Trophoblast cell (in vitro differentiated cells and primary cell): ENCODE results near the gene CARD9.

Experiments used
- DNase-seq, 2 donors: peaks; one replicate each; pipeline ENCODE4 v3.0.0-alpha.2; 2016
- H2AFZ ChIP-seq: 2 replicates; pipeline ENCODE4 v1.6.1; 2013; ENCODE audit warnings: low read length, moderate library complexity, mild to moderate bottlenecking; ENCODE audit not compliant: insufficient read depth, poor library complexity
- H2AK5ac ChIP-seq: 2 replicates; pipeline ENCODE4 v1.6.1; 2013; ENCODE audit warnings: mild to moderate bottlenecking, low read length
- H2BK120ac ChIP-seq: 2 replicates; pipeline ENCODE4 v1.6.1; 2013; ENCODE audit warnings: low read length, mild to moderate bottlenecking, moderate library complexity; ENCODE audit not compliant: insufficient read depth, poor library complexity
- H2BK12ac ChIP-seq: 2 replicates; pipeline ENCODE4 v1.6.1; 2013; ENCODE audit warnings: mild to moderate bottlenecking, low read length, moderate library complexity
- H2BK5ac ChIP-seq: 2 replicates; pipeline ENCODE4 v1.6.1; 2013; ENCODE audit warnings: low read length, low read depth, moderate library complexity, mild to moderate bottlenecking; ENCODE audit not compliant: poor library complexity
- H3K14ac ChIP-seq: 2 replicates; pipeline ENCODE4 v1.6.1; 2013; ENCODE audit warnings: mild to moderate bottlenecking, low read length
- H3K18ac ChIP-seq: 2 replicates; pipeline ENCODE4 v1.6.1; 2013; ENCODE audit warnings: mild to moderate bottlenecking, low read length
- H3K23ac ChIP-seq: 2 replicates; pipeline ENCODE4 v1.6.1; 2013; ENCODE audit warnings: low read length
- H3K27ac ChIP-seq: 2 replicates; pipeline ENCODE4 v1.5.1; 2013; ENCODE audit warnings: low read depth, mild to moderate bottlenecking, inconsistent platforms, low read length, moderate library complexity
- H3K27me3 ChIP-seq: 2 replicates; pipeline ENCODE4 v1.6.1; 2013; ENCODE audit warnings: inconsistent platforms, mild to moderate bottlenecking, low read length, moderate library complexity; ENCODE audit not compliant: insufficient read depth
- H3K36me3 ChIP-seq, 2 experiments: 1 replicate in 1 of 2; 2 replicates in 1 of 2; pipeline ENCODE4 v1.6.1; 2013; ENCODE audit warnings: low read length in 2 of 2, mild to moderate bottlenecking in 2 of 2, moderate library complexity in 1 of 2; ENCODE audit not compliant: insufficient read depth in 2 of 2, control insufficient read depth in 1 of 2
- H3K4ac ChIP-seq: 2 replicates; pipeline ENCODE4 v1.6.1; 2013; ENCODE audit warnings: low read depth, mild to moderate bottlenecking, low read length, moderate library complexity
- H3K4me1 ChIP-seq, 2 experiments: 1 replicate in 1 of 2; 2 replicates in 1 of 2; pipeline ENCODE4 v1.6.1; 2013; ENCODE audit warnings: low read length in 2 of 2, mild to moderate bottlenecking in 2 of 2, moderate library complexity in 1 of 2; ENCODE audit not compliant: insufficient read depth in 2 of 2, control insufficient read depth in 1 of 2
- H3K4me2 ChIP-seq: 2 replicates; pipeline ENCODE4 v1.6.1; 2013; ENCODE audit warnings: inconsistent platforms, mild to moderate bottlenecking, low read length, moderate library complexity
- H3K4me3 ChIP-seq: 2 replicates; pipeline ENCODE4 v1.5.1; 2013; ENCODE audit warnings: mild to moderate bottlenecking, low read depth, low read length, inconsistent platforms
- H3K79me1 ChIP-seq: one replicate; pipeline ENCODE4 v1.6.1; 2013; ENCODE audit warnings: low read length
- H3K79me2 ChIP-seq: 2 replicates; pipeline ENCODE4 v1.6.1; 2013; ENCODE audit warnings: low read length, mild to moderate bottlenecking; ENCODE audit not compliant: control insufficient read depth, insufficient read depth, poor library complexity
- H3K9ac ChIP-seq: 2 replicates; pipeline ENCODE4 v1.6.1; 2013; ENCODE audit warnings: mild to moderate bottlenecking, low read length
- H3K9me3 ChIP-seq: 2 replicates; pipeline ENCODE4 v1.6.1; 2013; ENCODE audit warnings: low read depth, mild to moderate bottlenecking, control low read depth, inconsistent platforms, low read length; ENCODE audit not compliant: insufficient read depth
- H4K12ac ChIP-seq: 2 replicates; pipeline ENCODE4 v1.6.1; 2013; ENCODE audit warnings: low read depth, mild to moderate bottlenecking, low read length, moderate library complexity
- H4K8ac ChIP-seq: 2 replicates; pipeline ENCODE4 v1.6.1; 2013; ENCODE audit warnings: low read depth, mild to moderate bottlenecking, low read length, moderate library complexity
- H4K91ac ChIP-seq: one replicate; pipeline ENCODE4 v1.6.1; 2013; ENCODE audit warnings: low read depth, mild to moderate bottlenecking, low read length, moderate library complexity
- WGBS: extraction: QIAGEN DNeasy Blood & Tissue Kit; methylation state at CpG from one replicate; pipeline ENCODE4 v1.1.7; 2013; ENCODE audit warnings: missing lambda C conversion rate; ENCODE audit not compliant: insufficient read length, insufficient coverage; ENCODE audit errors: extremely low coverage; 5-methylcytosine and 5-hydroxymethylcytosine counted together

The CARD9 gene

GRCh38 chr9:136396219-136396515, 22.7 kb upstream of the CARD9 start:
- H2AFZ ChIP-seq, result no peak overlapping the region
- no peak overlapping the region for H3K4ac ChIP-seq
- H3K27ac ChIP-seq, result no peak overlapping the region
- H2BK5ac ChIP-seq, result no peak overlapping the region
- no peak overlapping the region for H2BK12ac ChIP-seq
- no peaks in the 10 kb centered on the region for H3K27me3 ChIP-seq
- H3K14ac ChIP-seq, result no peak overlapping the region
- H3K18ac ChIP-seq, result no peak overlapping the region
- H3K36me3 ChIP-seq, result peaks cover 66 to 68% of the 10 kb centered on the region in 2 experiments
- H3K79me2 ChIP-seq, result peaks cover 9% of the 10 kb centered on the region
- no peak overlapping the region for H3K4me2 ChIP-seq
- no peak overlapping the region for H4K12ac ChIP-seq
- no CpG with 5 or more reads among the region's 4 CpGs for WGBS
- no peak overlapping the region for H4K91ac ChIP-seq
- H3K23ac ChIP-seq, result no peak overlapping the region
- H3K4me1 ChIP-seq, result peaks cover 7 to 20% of the 10 kb centered on the region in 2 experiments
- no peak overlapping the region for H4K8ac ChIP-seq
- no peaks in the 10 kb centered on the region for H3K9me3 ChIP-seq
- no peak overlapping the region for H2BK120ac ChIP-seq
- H3K79me1 ChIP-seq, result peaks cover 3% of the 10 kb centered on the region
- no peak for DNase-seq
- H2AK5ac ChIP-seq, result no peak overlapping the region
- H3K9ac ChIP-seq, result no peak overlapping the region
- H3K4me3 ChIP-seq, result no peak overlapping the region

GRCh38 chr9:136395345-136396218, 22.1 kb upstream of the CARD9 start:
- peaks cover 66 to 68% of the 10 kb centered on the region in 2 experiments for H3K36me3 ChIP-seq
- H3K27ac ChIP-seq, result no peak overlapping the region
- no peak overlapping the region for H3K18ac ChIP-seq
- no peak overlapping the region for H3K23ac ChIP-seq
- H4K91ac ChIP-seq, result no peak overlapping the region
- H2AK5ac ChIP-seq, result no peak overlapping the region
- H3K79me1 ChIP-seq, result peaks cover 3% of the 10 kb centered on the region
- no peak overlapping the region for H3K4me3 ChIP-seq
- H3K9me3 ChIP-seq, result no peaks in the 10 kb centered on the region
- no peak overlapping the region for H4K12ac ChIP-seq
- H3K4me2 ChIP-seq, result no peak overlapping the region
- no peak overlapping the region for H3K4ac ChIP-seq
- peaks cover 9% of the 10 kb centered on the region for H3K79me2 ChIP-seq
- H2AFZ ChIP-seq, result no peak overlapping the region
- H2BK12ac ChIP-seq, result no peak overlapping the region
- H3K4me1 ChIP-seq, result peaks cover 4 to 16% of the 10 kb centered on the region in 2 experiments
- no peak overlapping the region for H4K8ac ChIP-seq
- no peak for DNase-seq
- no peak overlapping the region for H3K9ac ChIP-seq
- H2BK5ac ChIP-seq, result no peak overlapping the region
- H3K14ac ChIP-seq, result no peak overlapping the region
- no CpG with 5 or more reads among the region's 26 CpGs for WGBS
- H2BK120ac ChIP-seq, result no peak overlapping the region
- H3K27me3 ChIP-seq, result no peaks in the 10 kb centered on the region

- H3K23ac ChIP-seq, result no peak overlapping the region
- H3K79me2 ChIP-seq, result peaks cover 9% of the 10 kb centered on the region
- H2AK5ac ChIP-seq, result no peak overlapping the region
- no peak overlapping the region for H3K9ac ChIP-seq
- no peaks in the 10 kb centered on the region for H3K9me3 ChIP-seq
- no peak overlapping the region for H3K4me2 ChIP-seq
- no peak overlapping the region for H2AFZ ChIP-seq
- H2BK12ac ChIP-seq, result no peak overlapping the region
- H3K4ac ChIP-seq, result no peak overlapping the region
- peaks cover 69% of the 10 kb centered on the region in 2 experiments for H3K36me3 ChIP-seq
- H3K27ac ChIP-seq, result no peak overlapping the region
- H3K79me1 ChIP-seq, result peaks cover 3% of the 10 kb centered on the region
- H3K4me1 ChIP-seq, result peaks cover 0 to 11% of the 10 kb centered on the region in 2 experiments
- H2BK120ac ChIP-seq, result no peak overlapping the region
- H4K8ac ChIP-seq, result no peak overlapping the region
- H3K14ac ChIP-seq, result no peak overlapping the region
- no peak overlapping the region for H4K12ac ChIP-seq
- no peak overlapping the region for H3K18ac ChIP-seq
- H4K91ac ChIP-seq, result no peak overlapping the region
- H2BK5ac ChIP-seq, result no peak overlapping the region
- no CpG with 5 or more reads among the region's 13 CpGs for WGBS
- no peak for DNase-seq
- H3K4me3 ChIP-seq, result no peak overlapping the region
- no peaks in the 10 kb centered on the region for H3K27me3 ChIP-seq
Observed at GRCh38 chr9:136395020-136395340, 21.5 kb upstream of the CARD9 start.

GRCh38 chr9:136394312-136395019, 21.0 kb upstream of the CARD9 start:
- no peak overlapping the region for H3K9ac ChIP-seq
- DNase-seq, result no peak
- no peak overlapping the region for H3K4ac ChIP-seq
- no peak overlapping the region for H3K14ac ChIP-seq
- H2BK120ac ChIP-seq, result no peak overlapping the region
- H3K36me3 ChIP-seq, result peaks cover 73% of the 10 kb centered on the region in 2 experiments
- H2BK5ac ChIP-seq, result no peak overlapping the region
- no peak overlapping the region for H3K23ac ChIP-seq
- no peak overlapping the region for H4K12ac ChIP-seq
- no peak overlapping the region for H2BK12ac ChIP-seq
- peaks cover 4% of the 10 kb centered on the region for H3K79me2 ChIP-seq
- H3K4me2 ChIP-seq, result no peak overlapping the region
- H3K79me1 ChIP-seq, result no peaks in the 10 kb centered on the region
- no peaks in the 10 kb centered on the region for H3K9me3 ChIP-seq
- H3K4me3 ChIP-seq, result no peak overlapping the region
- no peaks in the 10 kb centered on the region for H3K27me3 ChIP-seq
- H2AK5ac ChIP-seq, result no peak overlapping the region
- no peak overlapping the region for H3K18ac ChIP-seq
- H4K8ac ChIP-seq, result no peak overlapping the region
- H2AFZ ChIP-seq, result no peak overlapping the region
- no CpG with 5 or more reads among the region's 21 CpGs for WGBS
- no peak overlapping the region for H3K27ac ChIP-seq
- H3K4me1 ChIP-seq, result peaks cover 0 to 11% of the 10 kb centered on the region in 2 experiments
- H4K91ac ChIP-seq, result no peak overlapping the region
